Neural progenitor cell (in vitro differentiated cells): ENCODE measurements around the gene S100A3.
A peak's percentile ranks its signal among the peaks of the same experiment; 100 is the strongest.

Experiments
- EZH2 ChIP-seq: fragments of 200-600 bp; sonication (generic); IDR thresholded peaks from 2 replicates; pipeline ENCODE4 v1.6.1; 2017; ENCODE audit warnings: antibody characterized with exemption, mild to moderate bottlenecking, moderate library complexity
- TF ChIP-seq, protein P1 (sequence below): fragments of 200-600 bp; sonication (generic); IDR thresholded peaks from 2 replicates; pipeline ENCODE4 v1.5.1; 2017; ENCODE audit warnings: antibody characterized with exemption, mild to moderate bottlenecking

DNA sequence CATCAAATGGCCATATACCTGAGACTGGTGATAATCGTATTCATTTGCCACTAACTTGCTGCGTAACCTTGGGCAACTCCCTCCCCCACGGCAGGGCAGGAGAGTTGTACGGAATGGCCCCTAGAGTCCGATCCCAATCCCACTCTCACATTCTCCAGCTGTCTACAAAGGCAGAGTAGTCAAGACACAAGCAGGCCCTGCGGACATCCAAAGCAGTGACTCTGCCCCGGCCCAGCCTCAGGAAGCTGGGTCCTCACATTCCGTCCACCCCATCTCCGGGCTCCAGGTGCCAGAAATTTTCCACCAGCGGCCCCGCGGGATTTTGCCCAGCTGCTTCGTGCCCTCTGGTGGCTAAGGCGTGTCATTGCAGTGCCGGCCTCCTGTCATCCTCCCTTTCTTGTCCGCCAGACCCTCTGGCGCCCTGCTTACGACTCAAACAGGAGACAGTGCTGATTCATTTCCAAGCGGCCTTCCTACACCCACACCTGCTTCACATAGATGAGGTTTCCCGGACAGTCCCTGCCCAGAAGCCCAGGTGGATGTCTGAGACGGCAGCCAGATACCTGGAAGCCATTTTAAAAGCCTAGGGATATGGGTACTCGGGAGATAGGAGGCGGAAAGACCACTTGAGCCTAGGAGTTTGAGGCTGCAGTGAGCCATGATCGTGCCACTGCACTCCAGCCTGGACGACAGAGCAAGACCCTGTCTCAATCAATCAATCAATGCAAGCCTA is 19.5 kb upstream of the S100A3 start:
- TF ChIP-seq EZH2, result peak; percentile 24
- TF ChIP-seq, protein P1, sequence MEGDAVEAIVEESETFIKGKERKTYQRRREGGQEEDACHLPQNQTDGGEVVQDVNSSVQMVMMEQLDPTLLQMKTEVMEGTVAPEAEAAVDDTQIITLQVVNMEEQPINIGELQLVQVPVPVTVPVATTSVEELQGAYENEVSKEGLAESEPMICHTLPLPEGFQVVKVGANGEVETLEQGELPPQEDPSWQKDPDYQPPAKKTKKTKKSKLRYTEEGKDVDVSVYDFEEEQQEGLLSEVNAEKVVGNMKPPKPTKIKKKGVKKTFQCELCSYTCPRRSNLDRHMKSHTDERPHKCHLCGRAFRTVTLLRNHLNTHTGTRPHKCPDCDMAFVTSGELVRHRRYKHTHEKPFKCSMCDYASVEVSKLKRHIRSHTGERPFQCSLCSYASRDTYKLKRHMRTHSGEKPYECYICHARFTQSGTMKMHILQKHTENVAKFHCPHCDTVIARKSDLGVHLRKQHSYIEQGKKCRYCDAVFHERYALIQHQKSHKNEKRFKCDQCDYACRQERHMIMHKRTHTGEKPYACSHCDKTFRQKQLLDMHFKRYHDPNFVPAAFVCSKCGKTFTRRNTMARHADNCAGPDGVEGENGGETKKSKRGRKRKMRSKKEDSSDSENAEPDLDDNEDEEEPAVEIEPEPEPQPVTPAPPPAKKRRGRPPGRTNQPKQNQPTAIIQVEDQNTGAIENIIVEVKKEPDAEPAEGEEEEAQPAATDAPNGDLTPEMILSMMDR, result peak; percentile 96
